Globus pallidus (tissue), 1 donor: ENCODE measurements around the gene UBAC2.

ENCODE experiments used
- DNase-seq: peaks from one replicate; pipeline ENCODE4 v3.0.0-alpha.2; 2015; ENCODE audit warnings: low spot score

The UBAC2 gene

DNA sequence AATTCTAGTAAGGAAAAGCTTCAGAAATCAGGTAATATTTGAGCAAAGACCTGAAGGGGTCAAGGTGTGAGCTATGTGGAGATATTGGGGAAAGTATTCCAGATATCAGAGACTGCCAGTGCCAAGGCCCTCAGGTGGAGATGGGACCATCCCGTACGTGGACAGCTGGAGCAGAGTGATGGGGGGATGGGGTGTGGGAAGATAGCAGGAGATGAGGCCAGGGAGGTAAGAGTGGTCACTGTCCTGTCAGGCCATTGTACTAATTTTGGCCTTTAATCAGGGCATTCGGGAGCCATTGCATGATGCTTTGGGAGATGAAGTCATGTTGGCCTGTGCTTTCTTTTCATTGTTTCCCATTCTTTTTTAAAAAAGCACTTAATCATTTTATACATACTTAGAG, 70.6 kb downstream of the UBAC2 start:
- no peak for DNase-seq

DNA sequence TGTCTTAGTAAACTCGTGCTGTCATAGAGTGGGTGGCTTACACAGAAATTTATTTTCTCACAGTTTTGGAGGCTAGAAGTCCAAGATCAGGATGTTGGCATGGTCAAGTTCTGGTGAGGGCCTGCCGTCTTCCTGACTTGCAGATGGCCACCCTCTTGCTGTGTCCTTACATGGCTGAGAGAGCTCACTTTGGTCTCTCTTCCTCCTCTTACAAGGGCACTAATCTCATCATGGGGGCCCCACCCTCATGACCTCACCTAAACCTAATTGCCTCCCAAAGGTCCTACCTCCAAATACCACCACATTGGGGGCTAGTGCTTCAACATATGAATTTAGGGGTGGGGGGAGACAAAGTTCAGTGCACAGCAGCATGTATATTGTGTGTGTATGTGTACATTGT, 71.8 kb downstream of the UBAC2 start:
- no peak for DNase-seq

DNA sequence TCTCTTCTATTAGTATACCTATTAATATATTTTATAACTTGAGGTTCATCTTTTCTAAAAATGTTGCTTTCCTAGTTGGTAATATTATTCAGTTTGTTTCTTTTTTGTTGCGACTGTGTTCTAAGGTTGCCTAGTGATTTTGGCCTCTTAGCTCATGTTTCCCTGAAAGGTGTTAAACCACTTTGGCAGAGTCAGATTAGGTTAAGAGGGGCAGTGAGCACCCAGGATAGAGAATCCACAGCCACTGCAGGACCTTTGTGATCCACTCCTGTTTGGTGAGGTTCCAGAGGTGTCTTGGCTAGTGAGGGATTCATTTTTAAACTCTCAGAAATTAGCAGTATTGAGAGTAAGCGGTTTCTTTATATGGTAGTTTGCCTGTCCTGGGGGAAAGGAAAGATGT, 72.5 kb downstream of the UBAC2 start:
- DNase-seq: no peak

DNA sequence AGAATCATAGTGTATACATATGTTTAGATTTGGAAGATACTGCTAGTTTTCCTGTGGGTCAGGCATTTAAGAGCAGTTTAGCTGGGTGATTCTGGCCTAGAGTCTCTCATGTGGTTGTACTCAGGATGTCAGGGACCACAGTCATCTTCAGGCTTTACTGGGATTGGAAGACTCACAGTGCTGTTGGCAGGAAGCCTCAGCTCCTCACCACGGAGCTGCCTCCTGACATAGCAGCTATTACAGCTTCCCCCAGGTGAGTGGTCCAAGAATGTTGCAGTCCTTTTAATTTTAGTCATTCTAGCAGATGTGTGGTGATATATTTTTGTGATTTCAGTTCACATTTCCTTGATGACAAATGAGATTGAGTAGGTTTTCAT, 74.4 kb downstream of the UBAC2 start:
- no peak for DNase-seq

DNA sequence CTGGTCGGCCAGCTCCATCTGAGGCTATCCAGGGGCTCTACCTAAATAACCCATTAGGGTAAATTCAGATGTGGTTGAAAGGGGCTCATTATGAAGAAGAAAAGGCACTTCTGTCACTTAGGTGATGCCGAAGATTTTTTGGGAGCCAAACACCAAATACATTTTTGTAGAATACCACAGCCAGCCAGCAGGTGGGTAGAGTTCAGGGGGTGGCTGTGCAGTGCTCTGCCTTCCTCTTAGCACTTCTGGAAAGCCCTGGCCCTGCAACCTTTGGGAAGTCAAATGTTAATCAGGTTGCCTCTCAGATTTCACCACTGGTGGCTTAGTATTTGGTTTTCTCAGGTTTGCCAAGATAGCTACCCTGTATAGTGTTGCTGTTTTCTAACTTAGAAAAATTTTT, 76.1 kb downstream of the UBAC2 start:
- DNase-seq: no peak

DNA sequence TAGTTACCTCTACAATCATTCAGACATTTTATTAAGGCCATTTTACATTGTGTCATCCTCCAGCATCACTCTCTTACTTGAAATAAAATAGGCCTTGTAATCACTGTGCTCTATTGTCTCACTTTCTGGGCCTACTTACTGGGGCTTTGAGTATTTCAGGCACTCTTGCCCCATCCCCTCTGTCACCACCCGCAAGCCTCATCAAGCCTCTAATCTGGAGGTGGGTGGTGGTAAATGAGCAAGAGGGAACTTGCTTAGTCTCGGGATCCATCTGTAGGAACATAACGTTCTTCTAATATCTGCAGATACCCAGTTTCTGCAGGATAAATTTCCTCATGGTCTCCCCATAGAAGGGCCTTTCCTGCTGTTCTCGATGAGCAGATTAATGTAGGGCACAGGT, 77.0 kb downstream of the UBAC2 start:
- DNase-seq: no peak

DNA sequence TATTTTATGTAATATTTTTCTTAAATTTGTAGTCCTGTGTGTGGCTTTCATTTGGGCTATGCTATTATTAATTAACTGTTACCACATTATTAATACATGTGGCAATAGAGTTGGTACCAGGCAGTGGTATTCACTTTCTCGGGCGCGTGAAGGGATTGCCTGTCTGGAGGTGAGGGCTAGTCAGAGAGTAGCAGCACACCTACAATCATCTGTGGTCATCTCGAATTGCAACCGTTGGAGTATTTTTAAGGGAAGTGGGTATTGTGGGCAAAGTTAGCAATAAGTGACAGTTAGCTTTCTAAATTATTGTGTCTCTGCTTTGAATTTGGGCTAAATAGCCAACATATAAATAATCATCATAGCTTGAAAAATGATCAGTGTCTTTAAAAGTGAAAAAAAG, 77.5 kb downstream of the UBAC2 start:
- DNase-seq: no peak

DNA sequence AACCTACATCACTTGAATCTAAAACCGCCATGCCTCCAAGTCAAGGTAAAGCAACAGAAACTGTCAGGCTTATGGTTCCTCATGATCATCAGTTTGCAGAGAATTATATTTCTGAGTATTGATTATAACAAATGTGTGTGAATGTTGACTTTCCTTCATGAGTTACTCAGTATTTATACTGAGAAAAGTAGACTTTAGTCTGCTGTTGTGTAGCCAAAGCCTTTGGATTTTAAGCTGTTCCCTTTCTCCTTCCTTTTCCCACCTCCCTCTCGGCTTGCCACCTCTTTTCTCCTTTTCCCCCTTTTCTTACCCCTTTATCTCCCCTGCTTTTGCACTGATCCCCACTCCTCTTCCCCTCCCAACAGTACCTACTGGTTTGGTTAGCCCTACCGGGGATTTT, 78.2 kb downstream of the UBAC2 start:
- DNase-seq: no peak

DNA sequence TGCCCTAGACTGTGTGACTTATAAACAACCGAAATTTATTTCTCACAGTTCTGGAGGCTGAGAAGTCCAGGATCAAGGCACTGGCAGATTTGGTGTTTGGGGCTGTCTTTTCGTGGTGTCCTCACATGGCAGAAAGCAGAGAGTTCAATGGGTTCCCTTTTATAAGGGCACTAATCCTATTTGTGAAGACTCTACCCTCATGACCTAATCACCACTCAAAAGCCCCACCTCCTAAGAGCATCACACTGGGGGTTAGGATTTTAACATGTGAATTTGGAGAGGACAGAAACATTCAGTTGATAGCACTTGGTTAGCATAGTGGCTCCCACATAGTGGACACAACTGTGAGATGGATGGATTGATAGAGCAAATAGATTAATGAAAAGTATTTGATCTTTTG, 79.0 kb downstream of the UBAC2 start:
- DNase-seq: no peak

DNA sequence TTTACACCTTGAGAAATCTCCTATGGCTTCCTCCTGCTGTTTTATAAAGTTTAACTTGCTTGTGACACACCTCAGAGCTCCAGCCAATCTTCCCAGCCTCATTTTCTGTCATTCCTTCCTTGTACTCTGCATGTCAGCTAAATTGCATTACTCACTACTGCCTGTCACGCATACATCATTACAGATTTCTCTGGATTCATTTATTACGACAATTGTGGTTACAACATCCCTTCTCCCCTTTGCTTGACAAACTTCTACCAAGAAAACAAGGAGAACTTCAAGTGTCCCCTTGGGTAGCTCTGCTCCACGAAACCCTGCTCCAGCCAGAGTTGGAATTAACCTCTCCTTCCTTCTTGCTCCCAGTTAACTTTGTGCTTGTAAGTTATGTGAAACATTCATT, 79.5 kb downstream of the UBAC2 start:
- DNase-seq: no peak

DNA sequence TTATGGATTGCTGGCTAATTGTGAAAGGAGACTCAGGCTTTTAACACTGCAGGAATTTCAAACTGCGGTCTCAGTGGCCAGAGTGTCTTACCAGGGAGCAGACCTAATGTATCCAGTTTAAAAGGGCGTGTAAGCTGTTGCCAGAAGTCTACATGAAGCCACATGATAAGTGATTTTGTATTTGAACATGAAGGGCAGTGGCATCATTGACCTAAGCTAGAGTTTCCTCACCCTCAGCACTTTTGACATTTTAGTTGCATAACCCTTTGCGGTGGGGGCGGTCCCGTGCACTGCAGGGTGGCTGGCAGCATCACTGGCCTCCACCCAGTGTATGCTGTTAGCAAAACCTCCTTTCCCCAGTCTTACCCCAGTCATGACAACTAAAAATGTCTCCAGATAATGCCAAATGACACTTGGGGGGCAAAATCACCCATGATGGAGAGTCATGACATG, 81.2 kb downstream of the UBAC2 start:
- no peak for DNase-seq

DNA sequence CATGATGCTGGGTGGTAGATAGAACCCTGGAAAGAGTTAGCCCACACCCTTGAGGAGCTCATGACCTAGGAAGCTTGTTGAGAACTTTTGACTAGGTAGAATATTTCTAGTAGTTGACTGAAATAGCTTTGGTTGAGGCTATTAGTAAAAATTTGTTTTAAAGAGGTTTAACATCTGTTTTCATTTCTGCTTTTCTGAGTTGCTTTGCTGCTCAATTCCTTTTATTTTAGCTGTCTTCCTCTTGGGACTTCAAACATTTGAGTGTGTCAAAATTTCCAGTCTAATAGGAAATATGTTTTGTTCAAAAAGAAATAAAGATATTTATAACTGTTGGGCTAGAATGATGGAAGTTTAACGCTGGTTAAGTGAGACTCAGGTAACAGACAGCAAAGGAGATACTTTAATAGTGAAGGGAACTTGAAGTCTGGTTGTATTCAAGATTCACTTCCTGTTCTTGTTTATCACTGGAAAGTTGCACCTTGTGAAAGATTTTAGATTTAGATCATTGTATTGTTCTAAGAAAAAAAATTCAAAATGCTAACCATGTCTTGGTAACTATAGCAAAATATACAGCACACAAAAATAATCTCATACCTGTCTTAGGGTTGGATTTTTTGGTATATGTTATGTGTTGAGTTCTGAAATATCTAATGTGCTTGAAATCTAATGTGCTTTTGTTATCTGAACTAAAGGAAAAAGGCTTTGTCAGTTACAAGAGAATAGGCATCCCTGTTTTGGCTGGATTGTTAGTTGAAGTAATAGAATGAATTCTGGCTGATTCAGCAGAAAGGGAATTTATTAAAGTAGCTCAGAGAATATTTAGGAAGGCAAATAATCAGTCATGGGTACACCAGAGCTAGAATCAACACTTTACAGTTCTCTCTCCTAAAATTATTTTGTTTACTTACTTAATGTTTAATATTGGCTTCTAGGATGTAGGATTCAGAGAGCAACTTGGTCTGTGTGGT, 81.9 kb downstream of the UBAC2 start:
- DNase-seq: no peak

DNA sequence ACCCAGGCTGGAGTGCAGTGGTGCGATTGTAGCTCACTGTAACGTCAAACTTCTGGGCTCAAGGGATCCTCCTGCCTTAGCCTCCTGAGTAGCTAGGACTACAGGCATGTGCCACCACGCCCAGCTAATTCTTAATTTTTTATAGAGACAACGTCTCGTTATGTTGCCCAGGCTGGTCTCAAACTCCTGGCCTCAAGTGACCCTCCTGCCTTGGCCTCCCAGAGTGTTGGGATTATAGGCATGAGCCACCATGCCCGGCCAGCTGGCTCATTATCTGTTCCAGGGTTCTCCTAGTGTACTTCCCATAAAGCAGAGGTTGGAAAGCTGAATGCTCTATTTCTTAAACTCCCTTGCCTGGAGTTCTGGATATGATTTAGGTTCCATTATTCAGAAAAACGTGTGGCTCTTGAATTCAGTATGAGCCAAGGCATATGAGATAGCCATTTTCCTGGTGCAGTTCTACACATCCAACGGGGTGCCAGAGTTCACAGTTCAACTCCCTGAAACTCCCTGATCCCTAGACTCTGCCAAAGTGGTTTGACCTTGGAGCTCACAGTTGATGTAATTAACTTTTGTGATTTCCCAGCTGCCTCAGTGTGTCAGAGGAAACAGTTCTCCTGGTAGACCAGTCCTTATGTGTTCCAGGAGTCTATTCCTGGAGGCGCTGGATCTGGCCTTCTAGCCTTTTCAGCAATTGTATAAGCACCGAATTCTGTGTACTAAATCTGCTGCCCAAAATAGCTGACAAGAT, 85.0 kb downstream of the UBAC2 start:
- DNase-seq: no peak

DNA sequence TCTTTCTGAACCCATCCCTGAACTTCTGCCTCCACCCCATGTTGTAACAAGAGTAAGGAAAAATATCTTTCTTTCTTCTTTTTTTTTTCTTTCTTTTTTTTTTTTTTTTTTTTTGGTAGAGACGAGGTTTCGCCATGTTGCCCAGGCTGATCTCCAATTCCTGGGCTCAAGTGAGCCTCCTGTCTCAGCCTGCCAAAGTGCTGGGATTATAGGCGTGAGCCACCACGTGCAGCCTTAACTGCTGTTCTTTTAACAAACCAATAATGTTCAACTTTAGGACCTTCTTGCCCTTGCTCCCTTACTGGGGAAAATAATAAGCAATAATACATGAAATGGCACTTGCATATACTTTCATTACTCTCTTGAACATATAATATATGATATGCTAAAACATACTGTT, 86.9 kb downstream of the UBAC2 start:
- no peak for DNase-seq

DNA sequence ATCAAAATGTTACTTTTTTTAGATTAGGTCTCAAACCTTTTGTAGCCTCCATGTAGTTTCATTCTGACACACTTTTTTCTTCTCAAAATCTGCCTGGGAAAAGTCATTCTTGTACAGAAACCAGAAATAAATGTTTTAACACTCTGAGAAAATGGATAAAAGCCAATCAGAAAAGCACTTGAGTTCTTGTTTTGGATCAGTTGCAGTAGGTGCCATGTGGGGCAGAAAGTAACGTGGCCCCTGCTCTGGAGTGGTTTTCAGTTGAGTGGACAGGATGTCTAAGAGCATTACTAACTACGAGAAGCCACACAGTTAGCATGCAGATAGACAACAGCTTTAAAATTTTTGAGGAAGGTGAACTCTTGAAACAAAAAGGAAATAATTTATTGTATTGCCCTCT, 87.4 kb downstream of the UBAC2 start:
- DNase-seq: no peak

DNA sequence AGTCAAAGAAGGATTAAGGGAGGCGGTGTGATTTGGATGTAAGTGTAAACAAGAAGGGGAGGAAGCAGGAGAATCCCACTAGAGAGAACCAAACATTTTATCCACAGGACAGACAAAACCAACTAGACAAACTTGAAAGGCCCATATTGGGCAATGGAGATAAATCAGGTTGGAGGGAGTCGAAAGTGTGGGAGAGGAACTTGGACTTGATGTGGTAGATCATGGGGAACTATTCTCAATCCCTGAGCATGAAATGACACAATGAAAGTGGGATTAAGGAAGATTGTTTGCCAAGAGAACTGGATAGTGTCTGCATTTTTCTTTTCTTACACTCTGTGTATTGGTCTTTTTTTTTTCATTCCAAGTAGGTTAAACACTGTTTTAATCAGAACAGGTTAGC, 88.6 kb downstream of the UBAC2 start:
- no peak for DNase-seq

DNA sequence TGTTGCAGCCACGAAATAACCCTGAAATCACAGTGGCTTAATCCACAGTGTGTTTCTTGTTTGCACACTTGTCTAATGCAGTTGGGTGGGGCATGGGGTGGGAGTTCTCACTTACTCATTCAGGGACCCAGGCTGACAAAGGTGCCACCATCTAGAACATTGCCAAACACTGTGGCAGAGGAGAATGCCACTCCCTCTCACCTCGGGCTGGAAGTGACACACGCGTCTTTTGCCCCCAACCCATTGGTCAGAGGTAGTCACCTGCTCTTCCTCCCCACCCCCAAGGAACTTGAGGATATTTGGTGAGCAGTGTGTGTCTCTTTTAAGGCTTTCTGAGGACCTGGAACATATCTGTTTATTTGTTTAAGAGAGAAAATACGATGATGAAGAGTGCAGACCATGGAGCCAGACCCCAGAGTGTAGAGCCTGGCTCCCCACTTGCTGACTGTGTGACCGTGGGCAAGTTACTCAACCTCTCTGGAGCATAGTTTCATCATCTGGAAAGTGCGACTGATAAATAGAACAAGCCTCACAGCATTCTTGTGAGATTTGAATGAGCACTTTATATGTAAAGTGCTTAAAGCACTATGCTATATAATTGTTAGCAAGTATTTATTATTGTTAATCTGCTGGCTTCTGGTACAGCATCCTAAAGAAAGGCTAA, 89.2 kb downstream of the UBAC2 start:
- DNase-seq: no peak

DNA sequence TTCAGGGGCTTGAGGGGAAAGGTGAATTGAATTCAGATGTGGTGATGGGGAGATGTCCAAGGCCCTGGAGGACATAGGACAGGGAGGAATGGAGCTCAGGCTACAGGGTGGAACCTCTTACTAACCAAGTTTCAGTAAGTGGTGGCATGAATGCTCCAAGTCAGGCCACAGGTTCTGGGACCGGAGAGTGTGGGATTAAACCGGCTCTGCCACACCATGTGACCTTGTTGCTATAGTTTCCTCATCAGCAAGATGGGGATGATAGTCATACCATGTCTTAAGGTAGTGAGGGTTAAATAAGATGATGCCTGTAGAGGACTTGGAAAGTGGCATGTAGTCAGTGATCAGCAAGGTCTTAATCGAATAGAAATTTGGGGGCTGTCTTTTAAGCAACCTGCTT, 90.2 kb downstream of the UBAC2 start:
- no peak for DNase-seq

DNA sequence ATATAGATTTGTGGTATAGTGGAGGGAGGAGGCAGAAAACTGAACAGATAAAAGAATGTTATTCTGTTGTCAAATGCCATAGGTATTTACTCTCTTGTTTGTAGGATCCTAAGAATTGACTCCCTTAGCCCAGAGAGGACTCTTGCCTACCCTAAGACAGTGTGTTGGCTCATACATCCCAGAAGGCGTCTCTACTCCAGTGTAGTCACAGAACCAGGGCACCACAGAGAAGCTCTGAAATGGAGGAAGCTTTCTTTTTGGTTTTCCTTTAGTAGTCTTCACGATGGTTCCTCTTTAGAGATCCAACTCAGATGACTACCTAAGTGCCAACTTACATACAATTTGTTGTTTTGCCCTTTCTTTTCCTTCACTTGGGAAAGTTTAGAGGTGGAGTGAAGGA, 92.5 kb downstream of the UBAC2 start:
- DNase-seq: no peak

DNA sequence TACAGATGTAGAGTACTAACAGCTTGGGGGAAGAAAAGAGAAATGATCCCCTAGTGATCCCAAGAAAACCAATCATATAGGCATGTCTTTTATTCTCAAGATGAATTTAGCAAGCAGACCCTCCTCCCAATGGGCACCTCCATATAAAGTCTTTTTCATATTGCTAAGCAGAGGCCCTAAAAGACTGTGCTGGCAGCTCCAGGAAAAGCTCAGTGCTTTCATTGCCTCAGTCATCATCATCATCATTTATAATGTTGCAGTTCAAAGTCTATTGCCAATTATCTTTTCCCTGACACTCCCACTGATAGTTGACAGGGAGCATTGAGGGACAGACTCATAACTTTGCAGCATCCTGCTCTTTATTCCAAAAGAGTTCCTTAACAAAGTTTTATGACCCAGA, 93.5 kb downstream of the UBAC2 start:
- no peak for DNase-seq

DNA sequence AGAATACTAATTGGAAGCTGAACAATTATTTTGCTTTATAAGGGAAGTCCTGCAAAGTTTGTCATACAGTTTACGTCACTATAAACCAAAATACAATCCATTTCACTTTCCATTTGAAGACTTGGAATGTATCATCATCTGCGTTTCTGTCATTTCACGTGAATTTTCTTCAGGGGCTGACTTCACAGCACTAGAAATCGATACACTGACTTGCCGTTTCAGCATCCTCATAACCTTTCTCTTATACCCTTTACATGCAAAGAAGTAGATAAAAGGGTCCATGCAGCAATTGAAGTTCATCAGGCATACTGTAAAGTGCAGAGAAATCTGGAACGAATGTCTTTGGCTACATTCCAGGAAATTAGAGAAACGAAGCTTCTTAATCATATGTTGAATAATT, 94.3 kb downstream of the UBAC2 start:
- DNase-seq: no peak

DNA sequence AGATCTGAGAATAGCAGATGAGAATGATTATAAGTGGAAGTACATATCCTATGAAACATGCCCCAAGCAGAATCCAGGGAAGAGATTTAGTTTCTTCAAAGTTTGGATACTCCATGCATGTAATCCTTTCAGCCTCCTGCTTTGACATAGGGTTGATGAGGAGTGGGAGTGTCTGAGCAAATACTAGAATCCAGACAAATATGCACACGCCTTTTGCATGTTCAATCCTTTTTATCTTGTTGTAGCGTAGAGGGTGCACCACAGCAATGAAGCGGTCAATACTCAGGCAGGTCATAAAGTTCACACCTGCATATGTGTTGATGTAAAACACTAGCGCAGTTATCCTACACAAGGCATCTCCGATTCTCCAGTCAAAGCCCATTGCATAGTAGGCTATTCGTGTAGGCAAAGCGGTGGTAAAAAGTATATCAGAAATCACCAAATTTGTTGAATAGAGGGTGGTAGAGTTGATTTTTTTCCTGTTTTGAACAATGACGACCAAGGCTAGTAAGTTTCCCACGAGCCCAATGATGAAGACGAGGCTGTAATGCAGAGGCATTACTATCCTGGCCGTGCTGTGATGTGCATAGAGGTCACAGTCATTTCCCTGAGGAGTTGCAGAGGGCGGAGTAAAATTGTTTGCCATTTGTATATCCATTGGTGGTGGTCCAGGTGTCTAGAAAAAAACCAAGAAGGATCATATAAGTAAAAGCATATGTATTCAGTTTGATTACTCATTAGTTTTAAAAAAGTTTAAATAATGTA, 95.0 kb downstream of the UBAC2 start:
- no peak for DNase-seq
